Upper lobe of left lung (tissue), 4 donors: ENCODE measurements around the gene ABHD5.

Experiments
- CTCF ChIP-seq, 6 experiments: fragments of 450-650 bp in 4 of 6; fragments of 200-600 bp in 2 of 6; sonication (generic) in 2 of 6; IDR thresholded peaks; one replicate each; pipeline ENCODE4 v1.5.1; 2016 to 2019; ENCODE audit warnings: antibody characterized with exemption in 6 of 6
- POLR2A ChIP-seq, 4 donors: fragments of 450-650 bp; IDR thresholded peaks; one replicate each; pipeline ENCODE4 v1.5.1; 2016 to 2017; ENCODE audit warnings: antibody characterized with exemption in 4 of 4, mild to moderate bottlenecking in 2 of 4
- POLR2AphosphoS5 ChIP-seq, 2 donors: sonication (generic); formaldehyde crosslinking; IDR thresholded peaks; one replicate each; pipeline ENCODE4 v1.5.1; 2017; ENCODE audit warnings: antibody characterized with exemption in 2 of 2

GRCh38 chr3:43728947-43729346 is 38.2 kb downstream of the ABHD5 start:
- TF ChIP-seq CTCF (IDR thresholded peaks at IDR 0.05) (no peak), POLR2AphosphoS5 (IDR thresholded peaks at IDR 0.05) (no peak), POLR2A (IDR thresholded peaks at IDR 0.05) (no peak)
